NCI-H748 treated with DMSO at 0.1 percent for 48 hours (cell line): ENCODE results near the gene RIPPLY2.
A peak's percentile ranks its signal among the peaks of the same experiment; 100 is the strongest.
"Not testable (repeated sequence)": the region's sequence is repeated elsewhere in the genome, so short reads cannot be mapped to it uniquely, and the experiment has no call there.

Experiments used
- DNase-seq: peaks from one replicate; lab custom pipeline; 2025; lab: John Stamatoyannopoulos, UW

Gene RIPPLY2

DNA sequence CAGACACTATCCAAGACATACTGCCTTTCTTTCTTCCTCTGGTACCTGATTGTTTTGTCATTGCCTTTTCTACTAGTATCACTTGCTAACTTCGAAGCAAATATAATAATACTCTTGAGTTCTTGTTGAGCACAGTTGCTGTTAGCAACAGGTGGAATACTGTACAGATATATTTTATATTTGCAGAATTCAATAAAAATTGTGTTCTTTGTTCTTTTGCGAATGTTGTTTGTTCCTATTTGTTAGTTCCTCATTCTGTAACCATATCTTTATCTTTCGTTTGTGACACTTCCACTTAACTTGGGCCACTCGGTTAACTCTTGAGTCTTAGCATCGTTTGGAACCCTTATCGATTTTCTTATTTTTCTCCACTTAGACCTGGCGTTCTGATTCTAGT, 7.2 kb downstream of the RIPPLY2 start:
- no peak for DNase-seq

DNA sequence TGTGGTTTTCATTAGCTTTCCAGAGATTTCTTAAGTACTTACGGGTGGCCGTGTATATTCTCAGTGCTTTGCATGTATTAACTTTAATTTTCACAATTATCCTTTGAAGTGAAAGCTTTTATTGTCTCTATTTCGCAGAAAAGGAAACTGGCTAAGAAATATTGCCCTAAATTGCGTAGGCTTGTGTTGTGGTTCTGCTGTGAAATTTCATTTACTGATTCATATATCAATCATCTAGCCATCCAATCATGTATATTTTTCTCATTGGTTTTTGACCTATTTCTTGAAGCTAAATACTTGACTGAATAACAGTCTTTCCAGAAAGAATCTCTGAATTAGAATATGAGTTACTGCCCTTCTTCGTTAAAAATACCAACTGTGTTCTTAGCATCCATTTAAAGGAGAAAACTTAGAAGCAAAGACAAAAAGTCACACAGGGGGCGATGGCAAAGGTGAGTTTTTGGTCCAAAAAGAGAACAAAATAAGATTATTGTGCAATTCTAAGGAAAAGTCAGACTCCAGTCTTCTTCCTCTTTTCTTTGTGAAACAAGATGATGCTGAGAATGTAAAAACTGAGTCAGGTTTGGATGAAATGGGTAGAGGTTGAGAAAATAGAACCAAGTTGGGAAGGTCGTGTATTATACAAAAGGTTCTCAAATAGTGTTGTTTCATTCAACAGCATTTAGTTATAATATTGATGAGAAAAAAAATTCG, 7.8 kb downstream of the RIPPLY2 start:
- DNase-seq = no peak

DNA sequence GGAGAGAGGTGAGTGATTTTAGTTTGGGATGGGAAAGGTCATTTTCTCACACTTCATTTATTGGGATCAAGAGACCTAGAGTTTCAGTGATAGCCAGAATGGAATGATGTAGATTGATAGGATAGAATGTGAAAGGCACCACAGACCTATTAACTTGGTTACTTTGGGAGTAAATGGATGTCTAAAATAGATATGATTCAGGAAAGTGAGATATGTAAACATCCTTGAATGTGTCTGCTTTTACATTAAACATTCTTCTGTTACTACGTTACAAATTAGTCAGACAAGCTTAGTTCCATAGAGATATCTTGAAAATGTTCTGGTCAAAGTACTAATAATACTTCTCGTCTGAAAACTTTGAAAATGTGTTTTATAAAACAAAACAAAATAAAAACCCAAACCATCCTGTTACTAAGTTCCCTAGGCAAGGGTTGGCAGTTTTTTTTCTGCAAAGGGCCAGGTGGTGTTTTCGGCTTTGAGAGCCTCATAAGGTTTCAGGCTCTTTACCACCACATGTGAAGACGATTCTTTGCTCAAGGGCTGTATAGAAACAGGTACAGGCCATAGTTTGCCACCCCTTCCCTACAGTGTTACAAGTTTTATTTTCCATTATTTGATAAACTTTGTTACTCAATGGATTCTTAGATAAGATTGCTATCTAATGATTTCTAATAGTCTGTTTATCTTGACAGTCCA, 9.8 kb downstream of the RIPPLY2 start:
- DNase-seq = no peak

DNA sequence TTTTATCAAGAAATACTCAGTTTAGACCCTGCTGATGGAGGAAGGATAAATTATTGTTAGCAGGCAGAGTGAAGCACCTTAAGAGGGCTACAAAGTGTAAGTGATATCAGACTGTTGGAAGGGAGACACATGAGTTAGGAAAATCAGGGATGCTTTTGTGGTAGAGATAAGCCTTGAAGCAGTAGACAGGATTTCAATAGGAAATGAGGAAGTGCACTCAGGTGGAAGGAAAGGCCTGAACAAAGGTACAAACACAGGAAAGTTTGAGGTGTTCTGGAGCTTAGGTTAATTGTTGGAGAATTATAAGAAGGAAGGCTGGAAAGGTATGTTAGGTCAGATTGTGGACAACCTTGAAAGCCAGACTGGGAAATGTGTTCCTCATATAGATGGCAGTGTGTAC, 13.9 kb downstream of the RIPPLY2 start:
- no peak for DNase-seq

DNA sequence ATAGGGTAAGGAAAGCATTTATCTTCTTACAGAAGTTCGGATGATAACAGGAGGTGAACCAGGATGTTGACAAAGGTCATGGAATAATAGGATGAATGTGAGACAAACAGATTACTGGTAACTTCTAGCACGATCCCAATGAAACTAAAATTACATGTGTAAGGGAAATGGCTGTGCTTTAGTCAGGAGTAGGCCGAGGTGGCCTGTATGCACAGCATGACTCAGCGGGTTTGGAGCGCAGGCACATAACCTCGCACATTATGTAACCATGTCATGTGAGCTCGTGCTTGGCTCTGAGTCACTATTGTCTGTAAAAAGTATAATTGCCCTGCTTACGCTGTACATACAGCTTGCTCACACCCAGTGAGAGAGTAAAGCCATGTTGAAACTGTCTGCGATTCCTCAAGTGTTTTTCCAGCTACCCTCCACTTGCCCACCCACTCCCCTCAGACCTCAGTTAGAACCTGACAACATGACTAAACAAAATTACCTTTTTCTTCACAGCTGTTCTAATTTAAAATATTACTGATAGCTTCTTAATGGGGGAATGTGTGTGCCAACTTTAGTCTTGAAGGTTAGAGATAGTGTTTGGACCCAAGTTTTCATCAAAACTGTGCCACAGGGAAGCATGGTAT, 14.5 kb downstream of the RIPPLY2 start:
- no peak for DNase-seq

DNA sequence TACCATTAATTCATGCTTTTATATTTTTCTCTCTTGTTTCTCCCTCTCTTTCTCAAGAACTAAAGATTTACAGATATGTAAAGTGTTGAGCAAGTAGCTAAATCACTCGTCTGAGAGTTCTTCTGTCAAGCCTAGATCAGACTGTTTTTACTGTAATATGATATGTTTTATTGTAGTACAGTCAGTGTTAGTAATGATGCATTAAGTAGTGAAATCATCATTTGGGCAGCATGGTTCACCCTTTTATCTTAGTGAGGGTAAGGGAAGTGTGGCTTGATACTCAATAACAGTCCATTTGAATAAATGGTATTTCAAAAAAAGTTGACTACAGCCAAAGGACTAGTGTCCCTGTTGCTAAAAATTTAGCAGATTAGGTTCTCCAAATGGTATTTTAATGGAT, 15.5 kb downstream of the RIPPLY2 start:
- no peak for DNase-seq

DNA sequence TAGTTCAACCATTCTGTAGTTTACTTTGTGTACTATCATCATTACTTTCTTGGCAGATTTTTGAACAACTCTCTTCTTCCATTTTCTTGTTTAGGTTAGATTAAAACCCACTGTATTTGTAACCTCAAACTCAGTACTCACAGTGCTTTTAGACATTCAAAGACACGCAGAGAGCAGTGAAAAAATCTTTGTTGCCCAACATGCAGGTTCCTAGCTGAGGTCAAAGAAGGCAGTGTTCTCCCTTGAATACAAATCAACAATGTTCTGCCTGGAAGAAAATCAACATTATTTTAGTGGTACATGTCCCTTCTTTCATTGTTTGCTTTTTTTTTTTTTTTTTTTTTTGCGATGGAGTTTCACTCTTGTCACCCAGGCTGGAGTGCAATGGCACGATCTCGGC, 17.5 kb downstream of the RIPPLY2 start:
- DNase-seq = no peak

DNA sequence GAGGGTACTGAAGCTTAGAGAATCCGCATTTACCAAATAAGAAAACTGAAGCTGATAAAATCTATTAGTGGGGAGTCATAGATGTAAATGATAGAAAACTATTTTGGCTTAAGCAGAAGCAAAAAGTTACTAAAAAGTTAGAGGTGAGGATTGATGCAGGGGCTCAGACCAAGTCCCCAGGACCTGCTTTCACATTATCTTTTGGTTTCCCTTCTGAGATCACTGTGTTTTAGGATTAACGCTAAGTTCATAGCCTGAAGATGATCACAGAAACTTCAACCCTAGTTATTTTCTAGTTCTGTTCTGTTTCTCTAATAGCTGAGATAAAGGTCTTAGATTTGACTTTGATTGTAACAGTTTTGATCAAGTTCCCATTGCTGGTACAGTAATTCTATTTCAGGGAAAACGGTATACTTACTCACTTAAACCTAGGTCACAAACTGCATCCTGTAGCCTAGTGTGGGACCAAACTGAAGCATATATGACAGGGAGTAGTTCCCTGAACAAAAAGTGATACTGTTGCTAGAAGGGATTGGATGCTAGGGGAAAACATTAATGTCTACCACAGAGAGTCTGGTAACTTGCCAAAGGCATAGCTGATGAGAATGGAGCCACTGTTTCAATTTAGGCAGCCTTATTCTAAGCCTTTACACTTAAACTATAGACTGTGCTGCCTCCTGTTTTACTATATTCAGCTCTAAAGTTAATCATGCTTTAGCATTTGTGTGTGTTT, 19.4 kb downstream of the RIPPLY2 start:
- no peak for DNase-seq

DNA sequence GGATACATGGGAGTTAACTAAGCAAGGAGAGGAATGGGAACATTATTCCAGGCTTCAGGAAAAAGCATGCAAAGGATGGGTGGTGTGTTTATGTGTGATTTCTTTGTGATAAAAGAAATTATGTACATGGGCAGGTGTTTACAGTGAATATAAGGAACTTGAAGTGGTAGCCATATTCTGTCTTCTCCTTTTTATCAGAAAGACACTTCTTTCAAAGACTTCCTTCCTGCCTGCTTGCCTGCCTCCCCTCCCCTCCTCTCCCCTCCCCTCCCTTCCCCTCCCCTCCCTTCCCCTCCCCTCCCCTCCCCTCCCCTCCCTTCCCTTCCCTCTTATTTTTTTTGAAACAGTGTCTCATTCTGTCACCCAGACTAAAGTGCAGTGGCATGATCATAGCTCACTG, 20.7 kb downstream of the RIPPLY2 start:
- no peak for DNase-seq

DNA sequence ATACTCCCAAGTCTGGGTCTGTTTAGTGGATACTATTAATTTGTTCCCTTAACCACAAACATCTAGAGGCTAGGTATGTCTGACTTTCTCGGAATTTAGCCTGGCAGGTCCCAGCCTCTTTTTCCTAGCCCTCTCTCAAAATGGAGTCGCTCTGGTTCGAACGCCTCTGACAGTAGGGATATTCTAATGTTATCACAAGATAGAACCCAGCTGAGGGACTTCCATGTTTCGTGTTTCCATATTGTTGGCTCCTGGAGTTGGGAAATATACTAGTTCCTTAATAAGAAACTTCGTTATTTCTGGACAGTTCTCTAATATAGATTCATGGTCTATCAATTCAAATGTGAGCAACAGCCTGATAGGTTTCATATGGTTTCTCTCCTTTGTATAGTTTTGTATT, 22.7 kb downstream of the RIPPLY2 start:
- DNase-seq = no peak

DNA sequence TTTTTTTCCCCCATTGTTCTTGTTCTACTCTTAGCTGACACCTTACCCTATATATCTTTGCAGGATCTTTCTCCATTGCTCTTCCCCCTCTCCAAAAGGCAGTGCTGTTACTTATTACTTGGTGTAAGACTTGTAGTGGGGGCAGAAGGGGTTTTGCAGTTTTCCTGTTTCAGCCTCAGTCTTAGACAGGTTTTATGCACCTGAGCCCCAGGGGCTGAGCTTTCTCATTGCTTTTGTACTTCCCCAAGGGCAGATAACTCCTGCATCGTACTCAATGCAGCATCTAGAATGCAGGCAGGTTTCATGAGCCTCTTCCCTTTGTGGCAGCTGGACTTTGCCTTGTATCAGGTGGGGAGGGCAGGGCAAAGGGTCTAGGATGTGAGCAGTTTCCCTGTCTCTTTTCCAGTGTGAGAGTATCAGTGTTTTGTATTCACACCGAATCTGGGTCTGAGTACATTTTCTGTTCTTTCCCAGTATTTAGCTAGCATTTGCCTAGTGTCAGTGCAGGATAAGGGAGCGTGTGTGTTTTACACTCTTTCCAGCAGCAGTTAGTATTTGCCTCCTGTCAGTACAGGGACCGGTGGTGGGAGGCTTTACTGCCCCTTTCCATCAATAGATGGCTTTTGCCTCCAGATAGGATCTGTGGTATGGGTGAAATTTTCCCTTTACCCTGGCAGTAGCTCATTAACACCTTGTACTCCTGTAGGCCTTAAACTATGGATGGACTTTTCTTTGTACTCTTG, 25.9 kb downstream of the RIPPLY2 start:
- DNase-seq = no peak

DNA sequence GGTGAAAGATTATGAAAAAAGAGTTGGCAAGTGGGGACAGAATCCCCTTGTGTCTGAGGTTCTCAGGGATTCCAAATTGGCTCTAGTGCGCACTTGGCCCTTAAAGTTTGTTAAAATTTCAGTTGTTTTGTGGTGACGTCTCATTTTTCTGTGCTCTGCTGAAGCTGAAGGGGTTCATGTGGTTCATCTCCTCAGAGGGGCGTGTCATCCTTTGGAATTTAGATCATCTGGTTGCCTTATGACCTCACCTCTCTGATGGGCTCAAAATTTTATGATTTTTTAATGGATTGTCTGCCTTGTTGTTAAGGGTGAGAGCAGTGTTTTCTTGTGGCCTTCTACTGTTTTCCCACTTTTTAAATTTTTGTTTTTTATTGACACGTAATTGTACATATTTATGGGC, 26.6 kb downstream of the RIPPLY2 start:
- DNase-seq = no peak

DNA sequence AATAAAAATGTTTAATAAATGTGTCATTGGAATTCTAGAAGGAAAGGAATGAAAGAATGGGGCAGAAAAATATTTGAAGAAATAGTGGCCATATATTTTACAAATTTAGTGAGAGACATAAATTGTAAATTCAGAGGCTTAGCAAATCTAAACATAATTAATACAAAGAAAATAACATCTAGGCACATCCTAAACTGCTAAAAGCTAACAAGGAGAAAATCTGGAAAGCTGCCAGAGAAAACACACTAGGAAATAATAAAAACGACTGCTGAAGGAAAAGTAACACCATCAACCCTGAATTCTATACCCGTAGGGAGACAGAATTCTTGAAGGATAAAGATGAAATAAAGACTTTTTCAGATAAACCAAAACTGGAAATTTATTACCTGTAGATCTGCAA, 30.1 kb downstream of the RIPPLY2 start:
- DNase-seq = peak; percentile 8

DNA sequence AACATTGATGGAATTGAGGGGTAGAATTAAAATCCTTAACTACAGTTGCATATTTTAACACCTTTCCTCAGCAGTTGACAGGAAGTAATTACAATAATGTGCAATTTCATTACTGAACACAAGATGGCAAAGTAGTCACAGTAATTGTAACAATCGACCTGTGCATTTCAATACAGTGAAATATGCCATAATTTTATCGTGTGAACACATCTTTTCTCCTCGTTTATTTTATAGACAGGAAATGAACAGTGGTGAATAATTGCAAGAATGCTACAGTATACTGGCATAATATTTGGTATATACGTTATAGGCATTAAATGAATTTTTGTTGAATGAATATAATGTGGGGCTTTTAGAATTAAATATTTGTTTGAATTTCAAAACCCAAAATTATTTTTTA, 31.4 kb downstream of the RIPPLY2 start:
- peak; percentile 51 for DNase-seq

DNA sequence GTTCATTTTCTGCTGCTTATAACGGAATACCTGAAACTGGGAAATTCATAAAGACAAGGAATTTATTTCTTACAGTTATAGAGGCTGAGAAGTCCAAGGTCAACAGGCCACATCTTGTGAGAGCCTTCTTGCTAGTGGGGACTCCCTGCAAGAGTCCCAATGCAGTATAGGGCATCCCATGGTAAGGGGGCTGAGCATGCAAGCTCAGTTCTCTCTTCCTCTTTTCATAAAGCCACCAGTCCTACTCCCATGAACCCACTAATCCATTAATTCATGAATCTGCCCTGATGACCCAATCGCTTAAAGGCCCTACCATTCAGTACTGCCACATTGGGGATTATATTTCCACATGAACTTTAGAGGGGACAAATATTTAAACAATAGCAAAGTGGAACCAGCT, 32.8 kb downstream of the RIPPLY2 start:
- DNase-seq = no peak

DNA sequence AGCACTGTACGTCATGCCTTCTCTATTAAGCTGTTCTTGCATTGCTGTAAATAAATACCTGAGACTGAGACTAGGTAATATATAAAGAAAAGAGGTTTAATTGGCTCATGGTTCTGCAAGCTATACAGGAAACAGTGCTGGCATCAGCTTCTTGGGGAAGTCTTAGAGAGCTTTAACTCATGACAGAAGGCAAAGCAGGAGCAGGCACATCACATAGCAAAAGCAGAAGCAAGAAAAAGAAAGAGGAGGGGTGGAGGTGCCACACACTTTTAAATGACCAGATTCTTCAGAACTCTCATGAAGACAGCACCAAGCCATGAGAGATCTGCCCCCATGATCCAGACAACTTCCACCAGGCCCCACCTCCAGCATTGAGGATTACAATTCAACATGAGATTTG, 36.5 kb downstream of the RIPPLY2 start:
- DNase-seq = no peak

DNA sequence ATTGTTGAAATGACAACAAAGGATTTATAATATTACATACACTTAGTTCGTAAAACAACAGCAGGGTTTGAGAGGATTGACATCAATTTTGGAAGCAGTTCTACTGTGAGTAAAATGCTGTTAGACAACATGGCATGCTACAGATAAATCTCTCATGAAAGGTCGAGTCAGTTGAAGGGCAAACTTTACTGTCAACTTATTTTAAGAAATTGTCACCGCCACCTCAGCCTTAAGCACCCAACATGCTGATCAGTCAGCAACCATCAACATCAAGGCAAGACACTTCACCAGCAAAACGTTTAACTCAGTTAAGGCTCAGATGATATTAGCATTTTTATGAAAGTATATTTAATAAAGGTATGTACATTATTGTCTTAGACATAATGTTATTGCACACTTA, 37.4 kb downstream of the RIPPLY2 start:
- DNase-seq = no peak

DNA sequence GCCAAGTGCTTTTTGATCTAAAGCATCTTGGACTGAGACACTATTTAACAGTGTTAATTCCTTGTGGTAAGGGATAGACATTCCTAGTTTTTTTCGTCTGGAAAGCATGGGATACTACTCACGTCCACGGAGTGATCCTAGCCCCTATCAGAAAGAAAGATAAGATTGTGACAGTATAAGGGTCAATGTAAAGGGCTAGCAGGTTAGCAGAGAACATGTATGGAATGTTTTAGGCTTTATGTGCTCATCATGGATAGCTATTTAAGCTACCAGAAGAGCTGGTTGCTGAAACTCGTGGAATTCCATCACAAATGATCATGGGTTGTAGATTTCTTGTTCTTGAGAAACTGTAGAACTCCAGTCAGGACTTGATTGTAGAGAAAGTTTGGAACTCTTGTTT, 38.4 kb downstream of the RIPPLY2 start:
- DNase-seq = no peak

DNA sequence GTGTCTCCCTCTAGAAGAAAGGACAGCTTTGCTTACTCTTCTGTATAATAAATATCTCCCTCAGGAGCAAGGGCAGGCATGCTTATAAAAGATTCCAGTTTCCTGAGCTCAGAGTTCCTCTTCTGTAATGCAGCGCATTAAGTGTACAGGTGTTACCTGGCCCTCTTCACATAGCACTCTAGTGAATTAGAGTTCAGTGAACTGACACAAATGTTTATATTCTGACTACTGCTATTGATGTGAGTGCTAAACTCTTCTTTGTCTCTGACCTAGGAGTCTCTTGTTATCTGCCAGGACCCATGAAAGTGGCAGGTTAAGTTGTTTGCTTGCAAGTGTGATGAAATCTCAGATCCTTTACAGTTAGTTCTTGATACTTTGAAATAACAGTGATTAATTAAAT, 39.9 kb downstream of the RIPPLY2 start:
- DNase-seq = no peak

DNA sequence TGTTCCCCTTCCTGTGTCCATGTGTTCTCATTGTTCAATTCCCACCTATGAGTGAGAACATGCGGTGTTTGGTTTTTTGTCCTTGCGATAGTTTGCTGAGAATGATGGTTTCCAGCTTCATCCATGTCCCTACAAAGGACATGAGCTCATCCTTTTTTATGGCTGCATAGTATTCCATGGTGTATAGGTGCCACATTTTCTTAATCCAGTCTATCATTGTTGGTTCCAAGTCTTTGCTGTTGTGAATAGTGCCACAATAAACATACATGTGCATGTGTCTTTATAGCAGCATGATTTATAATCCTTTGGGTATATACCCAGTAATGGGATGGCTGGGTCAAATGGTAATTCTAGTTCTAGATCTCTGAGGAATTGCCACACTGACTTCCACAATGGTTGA, 43.9 kb downstream of the RIPPLY2 start:
- DNase-seq = not testable (repeated sequence)

DNA sequence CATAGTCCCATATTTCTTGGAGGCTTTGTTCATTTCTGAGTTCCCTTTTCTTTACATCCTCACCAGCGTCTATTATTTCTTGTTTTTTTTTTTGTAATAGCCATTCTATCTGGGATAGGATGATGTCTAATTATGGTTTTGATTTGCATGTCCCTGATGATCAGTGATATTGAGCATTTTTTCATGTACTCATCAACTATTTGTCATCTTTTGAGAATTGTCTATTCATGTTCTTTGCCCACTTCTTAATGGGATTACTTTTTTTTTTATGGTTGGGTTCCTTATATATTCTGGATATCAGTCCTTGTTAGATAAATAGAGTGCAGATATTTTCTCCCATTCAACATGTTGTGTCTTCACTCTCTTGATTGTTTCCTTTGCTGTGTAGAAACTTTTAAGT, 48.5 kb downstream of the RIPPLY2 start:
- DNase-seq = no peak

DNA sequence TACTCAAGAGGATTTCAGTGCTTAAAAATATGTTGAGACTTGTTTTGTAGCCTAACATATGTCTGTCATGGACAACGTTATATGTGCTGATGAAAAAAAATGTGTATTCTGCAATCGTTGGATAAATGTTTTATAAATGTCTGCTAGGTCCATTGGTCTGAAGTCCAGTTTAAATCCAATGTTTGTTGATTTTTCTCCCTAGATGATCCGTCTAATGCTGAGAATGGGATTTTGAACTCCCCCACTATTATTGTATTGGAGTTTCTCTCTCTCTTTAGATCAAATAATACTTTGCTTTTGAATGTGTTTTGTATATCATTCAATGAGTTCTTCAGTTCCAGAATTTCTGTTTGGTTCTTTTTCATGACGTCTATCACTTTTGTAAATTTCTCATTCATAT, 51.2 kb downstream of the RIPPLY2 start:
- DNase-seq = no peak
